ENCODE data around the gene ECM1.

Gene ECM1

GRCh38 chr1:150557813-150558212 lies 49.9 kb downstream of the ECM1 start:
- H3K27me3 Mint-ChIP-seq: peaks cover 6% of the 10 kb centered on the region
- H3K27ac Mint-ChIP-seq: no peak overlapping the region
- DNase-seq (no peak), ATAC-seq (no peak)
- no peak overlapping the region for H3K4me3 Mint-ChIP-seq
- no peaks in the 10 kb centered on the region for H3K9me3 Mint-ChIP-seq
- peaks cover 50% of the 10 kb centered on the region for H3K4me1 Mint-ChIP-seq

GRCh38 chr1:150558303-150558704 lies 50.4 kb downstream of the ECM1 start:
- DNase-seq: no peak
- ATAC-seq: no peak
- Mint-ChIP-seq H3K4me1 (peaks cover 50% of the 10 kb centered on the region), H3K9me3 (no peaks in the 10 kb centered on the region), H3K27me3 (peaks cover 1% of the 10 kb centered on the region), H3K27ac (no peak overlapping the region), H3K4me3 (no peak overlapping the region)

- H3K9me3 Mint-ChIP-seq: no peaks in the 10 kb centered on the region
- peak in 1 of 2 donors; percentile 11 for DNase-seq
- H3K27me3 Mint-ChIP-seq: no peaks in the 10 kb centered on the region
- no peak for ATAC-seq
- no peak overlapping the region for H3K4me3 Mint-ChIP-seq
- peak overlapping the region in 1 of 2 donors; percentile 42 for H3K27ac Mint-ChIP-seq
- peaks cover 54% of the 10 kb centered on the region for H3K4me1 Mint-ChIP-seq
Measured at GRCh38 chr1:150558761-150559655, 51.1 kb downstream of the ECM1 start.

GRCh38 chr1:150559656-150560010 lies 51.7 kb downstream of the ECM1 start:
- Mint-ChIP-seq H3K4me3 (no peak overlapping the region), H3K27me3 (no peaks in the 10 kb centered on the region), H3K4me1 (peaks cover 60% of the 10 kb centered on the region), H3K9me3 (no peaks in the 10 kb centered on the region), H3K27ac (no peak overlapping the region)
- no peak for ATAC-seq
- no peak for DNase-seq

- H3K4me3 Mint-ChIP-seq: peak overlapping the region; percentile 95 to 99
- ATAC-seq (no peak), DNase-seq (peak; percentile 80 to 83)
- H3K27ac Mint-ChIP-seq: peak overlapping the region in 1 of 2 donors; percentile 44
- H3K9me3 Mint-ChIP-seq: no peaks in the 10 kb centered on the region
- H3K27me3 Mint-ChIP-seq: no peaks in the 10 kb centered on the region
- peaks cover 64% of the 10 kb centered on the region for H3K4me1 Mint-ChIP-seq
Measured at GRCh38 chr1:150560011-150560438, 52.1 kb downstream of the ECM1 start.

GRCh38 chr1:150560576-150561253 lies 52.8 kb downstream of the ECM1 start:
- no peaks in the 10 kb centered on the region for H3K27me3 Mint-ChIP-seq
- peaks cover 70% of the 10 kb centered on the region for H3K4me1 Mint-ChIP-seq
- peak overlapping the region; percentile 99 to 100 for H3K27ac Mint-ChIP-seq
- peak; percentile 50 for ATAC-seq
- H3K4me3 Mint-ChIP-seq: peak overlapping the region; percentile 95 to 99
- DNase-seq: peak; percentile 87 to 91
- H3K9me3 Mint-ChIP-seq: no peaks in the 10 kb centered on the region

GRCh38 chr1:150561254-150561973 lies 53.5 kb downstream of the ECM1 start:
- peaks cover 72% of the 10 kb centered on the region for H3K4me1 Mint-ChIP-seq

GRCh38 chr1:150561974-150562445 lies 54.1 kb downstream of the ECM1 start:
- no peaks in the 10 kb centered on the region for H3K9me3 Mint-ChIP-seq
- no peaks in the 10 kb centered on the region for H3K27me3 Mint-ChIP-seq
- peak; percentile 90 to 92 for DNase-seq
- H3K4me3 Mint-ChIP-seq: peak overlapping the region; percentile 95 to 99
- peak; percentile 70 for ATAC-seq
- peak overlapping the region; percentile 99 to 100 for H3K27ac Mint-ChIP-seq
- H3K4me1 Mint-ChIP-seq: peaks cover 76% of the 10 kb centered on the region

More at GRCh38 chr1:150561254-150561973, 53.5 kb downstream of the ECM1 start:
- Mint-ChIP-seq H3K4me3 (peak overlapping the region; percentile 95 to 99), H3K27ac (peak overlapping the region; percentile 99 to 100), H3K9me3 (no peaks in the 10 kb centered on the region), H3K27me3 (no peaks in the 10 kb centered on the region)
- peak; percentile 38 for ATAC-seq
- peak; percentile 76 to 78 for DNase-seq

GRCh38 chr1:150562446-150563339 lies 54.8 kb downstream of the ECM1 start:
- peak overlapping the region; percentile 99 to 100 for H3K27ac Mint-ChIP-seq
- H3K27me3 Mint-ChIP-seq: no peaks in the 10 kb centered on the region
- H3K4me1 Mint-ChIP-seq: peaks cover 83% of the 10 kb centered on the region
- peak; percentile 63 for ATAC-seq
- peak overlapping the region; percentile 95 to 99 for H3K4me3 Mint-ChIP-seq
- no peaks in the 10 kb centered on the region for H3K9me3 Mint-ChIP-seq
- peak; percentile 86 to 93 for DNase-seq

All from stimulated activated naive CD8-positive, alpha-beta T cell treated with anti-CD3 and anti-CD28 coated beads, Interleukin-15, amount 100 ng/mL, for 72 hours (primary cell).